Peyer's patch (tissue), 4 donors: ENCODE results near the gene HDHD2.

Source experiments
- POLR2A ChIP-seq, 2 donors: fragments of 450-650 bp; IDR thresholded peaks; one replicate each; pipeline ENCODE4 v1.5.1; 2017; ENCODE audit warnings: antibody characterized with exemption in 2 of 2, mild to moderate bottlenecking in 2 of 2, moderate library complexity in 2 of 2
- TF ChIP-seq, protein P1 (sequence below), 6 experiments: fragments of 450-650 bp in 4 of 6; fragments of 200-600 bp in 2 of 6; sonication (generic) in 1 of 6; IDR thresholded peaks; one replicate each; pipeline ENCODE4 v1.5.1; 2017 to 2019; ENCODE audit warnings: antibody characterized with exemption in 6 of 6, mild to moderate bottlenecking in 3 of 6, moderate library complexity in 1 of 6

GRCh38 chr18:47141289-47141688 lies 9.0 kb downstream of the HDHD2 start:
- TF ChIP-seq, protein P1, sequence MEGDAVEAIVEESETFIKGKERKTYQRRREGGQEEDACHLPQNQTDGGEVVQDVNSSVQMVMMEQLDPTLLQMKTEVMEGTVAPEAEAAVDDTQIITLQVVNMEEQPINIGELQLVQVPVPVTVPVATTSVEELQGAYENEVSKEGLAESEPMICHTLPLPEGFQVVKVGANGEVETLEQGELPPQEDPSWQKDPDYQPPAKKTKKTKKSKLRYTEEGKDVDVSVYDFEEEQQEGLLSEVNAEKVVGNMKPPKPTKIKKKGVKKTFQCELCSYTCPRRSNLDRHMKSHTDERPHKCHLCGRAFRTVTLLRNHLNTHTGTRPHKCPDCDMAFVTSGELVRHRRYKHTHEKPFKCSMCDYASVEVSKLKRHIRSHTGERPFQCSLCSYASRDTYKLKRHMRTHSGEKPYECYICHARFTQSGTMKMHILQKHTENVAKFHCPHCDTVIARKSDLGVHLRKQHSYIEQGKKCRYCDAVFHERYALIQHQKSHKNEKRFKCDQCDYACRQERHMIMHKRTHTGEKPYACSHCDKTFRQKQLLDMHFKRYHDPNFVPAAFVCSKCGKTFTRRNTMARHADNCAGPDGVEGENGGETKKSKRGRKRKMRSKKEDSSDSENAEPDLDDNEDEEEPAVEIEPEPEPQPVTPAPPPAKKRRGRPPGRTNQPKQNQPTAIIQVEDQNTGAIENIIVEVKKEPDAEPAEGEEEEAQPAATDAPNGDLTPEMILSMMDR (IDR thresholded peaks at IDR 0.05) = no peak
- TF ChIP-seq POLR2A (IDR thresholded peaks at IDR 0.05) = no peak
